Neuronal stem cell (in vitro differentiated cells): ENCODE measurements around the gene PTAFR.

Experiments used
- DNase-seq: peaks from one replicate; pipeline ENCODE4 v3.0.0-alpha.2; 2013; ENCODE audit warnings: low spot score
- H2AFZ ChIP-seq: one replicate; pipeline ENCODE4 v1.6.1; 2013; ENCODE audit warnings: mild to moderate bottlenecking, low read length, inconsistent platforms
- H2AK5ac ChIP-seq: 2 replicates; pipeline ENCODE4 v1.6.1; 2013; ENCODE audit warnings: low read depth, mild to moderate bottlenecking, inconsistent platforms, low read length, moderate library complexity, mixed read lengths
- H2BK120ac ChIP-seq: 2 replicates; pipeline ENCODE4 v1.6.1; 2013; ENCODE audit warnings: low read depth, mild to moderate bottlenecking, inconsistent platforms, low read length, moderate library complexity, mixed read lengths
- H2BK12ac ChIP-seq: one replicate; pipeline ENCODE4 v1.6.1; 2013; ENCODE audit warnings: low read length, inconsistent platforms
- H2BK15ac ChIP-seq: 2 replicates; pipeline ENCODE4 v1.6.1; 2013; ENCODE audit warnings: mild to moderate bottlenecking, low read length, inconsistent platforms, mixed read lengths
- H2BK5ac ChIP-seq: one replicate; pipeline ENCODE4 v1.6.1; 2013; ENCODE audit warnings: inconsistent platforms, mild to moderate bottlenecking, low read length, moderate library complexity
- H3K14ac ChIP-seq: one replicate; pipeline ENCODE4 v1.6.1; 2013; ENCODE audit warnings: low read length, inconsistent platforms
- H3K18ac ChIP-seq: 2 replicates; pipeline ENCODE4 v1.6.1; 2013; ENCODE audit warnings: low read length, inconsistent platforms
- H3K23ac ChIP-seq: 2 replicates; pipeline ENCODE4 v1.6.1; 2013; ENCODE audit warnings: low read depth, mild to moderate bottlenecking, mixed read lengths, low read length, inconsistent platforms; ENCODE audit not compliant: poor library complexity
- H3K27ac ChIP-seq: replicated peaks from 3 replicates; pipeline ENCODE4 v1.5.1; 2013; ENCODE audit warnings: low read length, inconsistent platforms
- H3K27me3 ChIP-seq, 3 experiments: 2 replicates each; pipeline ENCODE4 v1.6.1; 2013; ENCODE audit warnings: low read length in 3 of 3, mild to moderate bottlenecking in 2 of 3, inconsistent platforms in 1 of 3, low read depth in 1 of 3, mixed read lengths in 1 of 3, moderate library complexity in 1 of 3; ENCODE audit not compliant: control insufficient read depth in 3 of 3, insufficient read depth in 3 of 3
- H3K36me3 ChIP-seq, 2 donors: replicated peaks in 1 of 2; 2 replicates each; pipeline ENCODE4 v1.6.1; 2013; ENCODE audit warnings: low read length in 2 of 2; ENCODE audit not compliant: control insufficient read depth in 2 of 2, insufficient read depth in 2 of 2
- H3K4ac ChIP-seq: 2 replicates; pipeline ENCODE4 v1.6.1; 2013; ENCODE audit warnings: inconsistent platforms, mild to moderate bottlenecking, low read length, moderate library complexity
- H3K4me1 ChIP-seq, 2 donors: 1 replicate in 1 of 2; 2 replicates in 1 of 2; pipeline ENCODE4 v1.6.1; 2013; ENCODE audit warnings: low read length in 2 of 2, low read depth in 1 of 2; ENCODE audit not compliant: control insufficient read depth in 2 of 2, insufficient read depth in 1 of 2
- H3K4me2 ChIP-seq: one replicate; pipeline ENCODE4 v1.6.1; 2013; ENCODE audit warnings: mild to moderate bottlenecking, low read length, inconsistent platforms; ENCODE audit not compliant: insufficient read depth, poor library complexity, severe bottlenecking
- H3K4me3 ChIP-seq, 2 donors: 2 replicates each; pipeline ENCODE4 v1.5.1; 2013; ENCODE audit warnings: low read length in 2 of 2, mild to moderate bottlenecking in 2 of 2, inconsistent platforms in 1 of 2, moderate library complexity in 1 of 2
- H3K79me1 ChIP-seq: one replicate; pipeline ENCODE4 v1.6.1; 2013; ENCODE audit warnings: low read depth, mild to moderate bottlenecking, inconsistent platforms, low read length, moderate library complexity
- H3K9ac ChIP-seq: one replicate; pipeline ENCODE4 v1.6.1; 2013; ENCODE audit warnings: mild to moderate bottlenecking, low read depth, low read length, inconsistent platforms; ENCODE audit not compliant: poor library complexity
- H3K9me3 ChIP-seq, 2 donors: replicated peaks in 1 of 2; 2 replicates each; pipeline versions ENCODE3 to v1.6.1; 2013; ENCODE audit warnings: low read length in 2 of 2, mild to moderate bottlenecking in 2 of 2, inconsistent platforms in 1 of 2, low read depth in 1 of 2, mixed read lengths in 1 of 2, moderate library complexity in 1 of 2; ENCODE audit not compliant: control insufficient read depth in 2 of 2, insufficient read depth in 1 of 2
- H4K8ac ChIP-seq: one replicate; pipeline ENCODE4 v1.6.1; 2013; ENCODE audit warnings: low read depth, mild to moderate bottlenecking, inconsistent platforms, low read length, moderate library complexity
- H4K91ac ChIP-seq: one replicate; pipeline ENCODE4 v1.6.1; 2013; ENCODE audit warnings: low read length, low read depth, mild to moderate bottlenecking, inconsistent platforms; ENCODE audit not compliant: poor library complexity
- WGBS, 2 donors: extraction: QIAGEN DNeasy Blood & Tissue Kit; methylation state at CpG; one replicate each; pipeline ENCODE4 v1.1.7; 2013; ENCODE audit warnings: missing lambda C conversion rate in 2 of 2, mixed read lengths in 1 of 2; ENCODE audit not compliant: insufficient read length in 2 of 2, insufficient replicate concordance in 1 of 2; ENCODE audit errors: extremely low coverage in 2 of 2; 5-methylcytosine and 5-hydroxymethylcytosine counted together

Gene PTAFR

GRCh38 chr1:28208818-28209441 is 32.4 kb upstream of the PTAFR start:
- H2BK12ac ChIP-seq, result no peak overlapping the region
- H4K8ac ChIP-seq, result no peak overlapping the region
- no peak overlapping the region for H3K4me3 ChIP-seq
- H4K91ac ChIP-seq, result no peak overlapping the region
- H3K14ac ChIP-seq, result no peak overlapping the region
- no peak overlapping the region for H2BK5ac ChIP-seq
- H2AK5ac ChIP-seq, result no peak overlapping the region
- no peak overlapping the region for H3K4ac ChIP-seq
- H3K18ac ChIP-seq, result no peak overlapping the region
- no peaks in the 10 kb centered on the region for H3K9me3 ChIP-seq
- no CpG with 5 or more reads among the region's 4 CpGs for WGBS, 2 donors
- H3K9ac ChIP-seq, result no peak overlapping the region
- H2BK120ac ChIP-seq, result no peak overlapping the region
- no peak overlapping the region for H3K23ac ChIP-seq
- H2AFZ ChIP-seq, result no peak overlapping the region
- no peak for DNase-seq
- peaks cover 15 to 91% of the 10 kb centered on the region in 2 donors for H3K36me3 ChIP-seq
- no peaks in the 10 kb centered on the region for H3K4me1 ChIP-seq
- H3K79me1 ChIP-seq, result no peaks in the 10 kb centered on the region
- H3K4me2 ChIP-seq, result no peak overlapping the region
- H2BK15ac ChIP-seq, result no peak overlapping the region
- no peaks in the 10 kb centered on the region for H3K27me3 ChIP-seq
- H3K27ac ChIP-seq, result no peak overlapping the region

- H2BK12ac ChIP-seq, result no peak overlapping the region
- H3K14ac ChIP-seq, result no peak overlapping the region
- H3K4ac ChIP-seq, result no peak overlapping the region
- no peak overlapping the region for H3K23ac ChIP-seq
- H2BK120ac ChIP-seq, result no peak overlapping the region
- H3K4me3 ChIP-seq, result no peak overlapping the region
- WGBS, 2 donors, result no CpG with 5 or more reads among the region's 4 CpGs
- no peak overlapping the region for H2BK15ac ChIP-seq
- H3K18ac ChIP-seq, result no peak overlapping the region
- no peak overlapping the region for H3K27ac ChIP-seq
- no peak overlapping the region for H3K9ac ChIP-seq
- H3K4me1 ChIP-seq, result no peaks in the 10 kb centered on the region
- no peak overlapping the region for H3K4me2 ChIP-seq
- DNase-seq, result no peak
- H3K36me3 ChIP-seq, result peaks cover 24 to 87% of the 10 kb centered on the region in 2 donors
- no peaks in the 10 kb centered on the region for H3K79me1 ChIP-seq
- no peak overlapping the region for H4K8ac ChIP-seq
- H2AFZ ChIP-seq, result no peak overlapping the region
- no peak overlapping the region for H4K91ac ChIP-seq
- no peak overlapping the region for H2AK5ac ChIP-seq
- H3K27me3 ChIP-seq, result no peaks in the 10 kb centered on the region
- no peak overlapping the region for H2BK5ac ChIP-seq
- no peaks in the 10 kb centered on the region for H3K9me3 ChIP-seq
Measured at GRCh38 chr1:28205243-28205642, 28.8 kb upstream of the PTAFR start.

- no peak overlapping the region for H3K23ac ChIP-seq
- WGBS, 2 donors, result no CpG with 5 or more reads among the region's 6 CpGs
- no peak overlapping the region for H2BK120ac ChIP-seq
- no peak overlapping the region for H3K4ac ChIP-seq
- H4K8ac ChIP-seq, result no peak overlapping the region
- H3K9me3 ChIP-seq, result no peaks in the 10 kb centered on the region
- H2AFZ ChIP-seq, result no peak overlapping the region
- H3K79me1 ChIP-seq, result no peaks in the 10 kb centered on the region
- no peak overlapping the region for H2BK15ac ChIP-seq
- peaks cover 24 to 62% of the 10 kb centered on the region in 2 donors for H3K36me3 ChIP-seq
- no peaks in the 10 kb centered on the region for H3K27me3 ChIP-seq
- H4K91ac ChIP-seq, result no peak overlapping the region
- peaks cover 0 to 11% of the 10 kb centered on the region in 2 donors for H3K4me1 ChIP-seq
- H3K18ac ChIP-seq, result no peak overlapping the region
- H2BK5ac ChIP-seq, result no peak overlapping the region
- no peak overlapping the region for H3K4me3 ChIP-seq
- H3K27ac ChIP-seq, result no peak overlapping the region
- no peak overlapping the region for H2AK5ac ChIP-seq
- DNase-seq, result no peak
- H3K9ac ChIP-seq, result no peak overlapping the region
- no peak overlapping the region for H2BK12ac ChIP-seq
- H3K14ac ChIP-seq, result no peak overlapping the region
- no peak overlapping the region for H3K4me2 ChIP-seq
Measured at GRCh38 chr1:28200234-28200873, 23.9 kb upstream of the PTAFR start.

GRCh38 chr1:28199328-28200233 is 23.1 kb upstream of the PTAFR start:
- H3K36me3 ChIP-seq, result peaks cover 24 to 54% of the 10 kb centered on the region in 2 donors

More at GRCh38 chr1:28199328-28200233, 23.1 kb upstream of the PTAFR start:
- Histone ChIP-seq H3K79me1 (no peaks in the 10 kb centered on the region), H3K14ac (no peak overlapping the region), H4K91ac (no peak overlapping the region), H3K4me3 (no peak overlapping the region), H2AK5ac (no peak overlapping the region), H3K18ac (no peak overlapping the region), H2BK12ac (no peak overlapping the region), H4K8ac (no peak overlapping the region), H3K9ac (no peak overlapping the region), H3K4me1 (peaks cover 0 to 11% of the 10 kb centered on the region in 2 donors), H3K23ac (no peak overlapping the region), H2AFZ (no peak overlapping the region), H2BK5ac (no peak overlapping the region), H3K9me3 (no peaks in the 10 kb centered on the region), H2BK15ac (no peak overlapping the region), H3K27me3 (no peaks in the 10 kb centered on the region), H3K4me2 (no peak overlapping the region), H2BK120ac (no peak overlapping the region), H3K4ac (no peak overlapping the region), H3K27ac (no peak overlapping the region)
- no peak for DNase-seq
- WGBS, 2 donors, result no CpG with 5 or more reads among the region's 8 CpGs
